Daoy (cell line): ENCODE measurements around the gene ZFTA. TPM values are rescaled to one million over a fixed set of nuclear protein-coding genes. Genes with fewer than 3 reads are reported as not detected.
A peak's percentile ranks its signal among the peaks of the same experiment; 100 is the strongest.
"Not testable (repeated sequence)": the region's sequence is repeated elsewhere in the genome, so short reads cannot be mapped to it uniquely, and the experiment has no call there.

ENCODE experiments used
- DNase-seq: peaks from one replicate; pipeline ENCODE4 v3.0.0-alpha.2; 2015; ENCODE audit warnings: low read depth
- total RNA-seq: library from RNA; depleted of rRNA; stranded (reverse); fragments of >200 nt; shearing (Covaris generic); gene quantifications from 2 replicates; pipeline ENCODE4 v1.2.3, GENCODE V29; 2014

The ZFTA gene
- total RNA-seq, 1 experiment from 2014 or later: 9.4 TPM

GRCh38 chr11:63775191-63775590, 6.6 kb upstream of the ZFTA start:
- DNase-seq: no peak

GRCh38 chr11:63771741-63772318, 3.3 kb upstream of the ZFTA start:
- DNase-seq: not testable (repeated sequence)

GRCh38 chr11:63770763-63771162, 2.2 kb upstream of the ZFTA start:
- no peak for DNase-seq

- no peak for DNase-seq
Measured at GRCh38 chr11:63769714-63770455, 1.3 kb upstream of the ZFTA start.

DNA sequence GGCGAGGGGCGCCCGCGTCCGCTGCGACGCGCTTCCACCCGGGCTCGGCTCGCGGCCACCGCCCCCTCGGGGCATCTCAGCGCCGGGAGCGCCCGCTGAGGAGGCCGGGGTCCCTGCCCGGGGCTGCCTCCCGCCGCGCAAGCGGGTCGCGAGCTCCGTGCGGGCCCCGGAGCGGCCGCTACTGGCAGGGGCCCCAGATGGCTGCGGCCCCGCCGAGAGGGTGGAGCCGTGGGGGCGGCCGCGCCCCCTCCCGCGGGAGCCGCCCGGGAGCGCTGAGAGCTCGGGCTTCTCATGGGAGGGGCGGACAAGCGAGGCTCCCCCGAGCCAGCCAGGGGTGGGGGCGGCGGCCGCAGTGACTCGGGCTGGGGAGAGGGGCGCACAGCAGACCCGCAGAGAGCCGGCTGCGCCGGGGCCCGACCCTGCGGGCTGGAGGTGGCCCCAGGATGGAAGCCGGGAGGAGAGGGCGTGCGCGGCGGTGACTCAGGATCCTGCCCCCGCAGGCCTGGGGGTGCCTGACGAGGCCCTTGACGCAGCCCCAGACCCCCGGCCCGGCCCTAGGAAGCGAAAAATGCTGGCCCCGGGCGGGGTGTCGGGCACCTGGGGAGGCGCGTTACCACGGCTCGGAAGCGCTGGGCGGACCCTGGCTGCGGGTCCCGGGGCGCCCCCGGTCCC, 603 bp upstream of the ZFTA start:
- DNase-seq: peak; percentile 50

DNA sequence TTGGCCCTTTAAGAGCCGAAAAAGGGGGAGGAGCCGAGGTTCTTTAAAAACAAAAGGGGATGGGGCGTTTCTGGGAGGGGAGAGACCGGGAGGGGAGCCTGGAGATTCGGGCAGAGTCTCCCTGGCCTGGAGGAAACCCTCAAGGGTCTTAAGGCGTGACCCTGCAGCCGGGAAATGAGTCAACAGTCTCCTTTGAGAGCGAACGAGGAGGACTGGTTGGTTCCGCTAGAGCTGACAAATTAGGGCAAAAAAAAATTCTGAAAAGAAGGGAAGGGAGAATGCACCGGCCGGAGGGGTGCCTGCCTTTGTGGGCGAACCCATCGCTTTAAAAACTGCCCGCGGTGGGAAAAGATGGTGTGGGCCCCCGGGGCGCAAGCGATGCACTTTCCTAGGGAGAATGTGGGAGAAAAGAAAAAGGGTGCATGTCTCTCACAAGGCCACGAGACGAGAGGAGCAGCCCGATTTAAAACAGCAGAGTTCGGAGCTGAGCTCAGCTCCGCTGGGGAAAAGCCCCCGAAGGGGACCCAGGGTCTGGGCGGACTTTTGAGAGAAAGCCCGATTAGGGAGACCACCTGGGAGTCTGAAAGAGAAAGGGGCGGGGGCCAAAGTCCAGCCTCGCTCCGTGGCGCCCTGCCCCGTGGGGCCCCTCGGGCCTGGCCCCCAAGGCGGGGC, 874 bp downstream of the ZFTA start:
- DNase-seq: peak; percentile 62

- DNase-seq: no peak
Measured at GRCh38 chr11:63767267-63767564, 1.4 kb downstream of the ZFTA start.

GRCh38 chr11:63766531-63767235, 1.9 kb downstream of the ZFTA start:
- no peak for DNase-seq

DNA sequence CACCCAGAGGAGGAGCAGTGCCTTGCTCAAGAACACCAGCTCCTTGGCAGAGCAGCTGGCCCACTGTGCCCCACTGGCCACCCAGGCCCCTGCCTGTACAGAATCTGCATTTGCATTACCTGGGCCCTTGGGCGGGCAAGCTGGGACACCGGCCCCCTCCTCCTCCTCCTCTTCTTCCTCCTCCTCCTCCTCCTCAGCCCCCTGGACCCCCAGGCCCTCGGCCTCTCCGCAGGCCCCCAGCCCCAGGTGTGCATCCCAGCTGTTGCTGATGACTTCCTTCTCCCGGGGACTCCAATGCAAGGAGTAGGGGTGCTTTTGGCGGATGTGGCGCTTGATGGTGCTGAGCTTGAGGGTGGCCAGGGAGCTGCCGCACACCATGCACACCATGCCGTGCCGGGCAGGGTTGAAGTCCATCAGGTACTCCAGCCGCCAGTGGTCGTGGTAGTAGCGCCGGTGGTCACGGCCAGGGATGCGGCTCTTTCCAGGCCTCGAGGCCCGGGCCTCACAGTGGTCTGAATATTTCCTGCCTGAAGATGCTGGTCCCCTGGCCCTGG, 2.8 kb downstream of the ZFTA start:
- no peak for DNase-seq

DNA sequence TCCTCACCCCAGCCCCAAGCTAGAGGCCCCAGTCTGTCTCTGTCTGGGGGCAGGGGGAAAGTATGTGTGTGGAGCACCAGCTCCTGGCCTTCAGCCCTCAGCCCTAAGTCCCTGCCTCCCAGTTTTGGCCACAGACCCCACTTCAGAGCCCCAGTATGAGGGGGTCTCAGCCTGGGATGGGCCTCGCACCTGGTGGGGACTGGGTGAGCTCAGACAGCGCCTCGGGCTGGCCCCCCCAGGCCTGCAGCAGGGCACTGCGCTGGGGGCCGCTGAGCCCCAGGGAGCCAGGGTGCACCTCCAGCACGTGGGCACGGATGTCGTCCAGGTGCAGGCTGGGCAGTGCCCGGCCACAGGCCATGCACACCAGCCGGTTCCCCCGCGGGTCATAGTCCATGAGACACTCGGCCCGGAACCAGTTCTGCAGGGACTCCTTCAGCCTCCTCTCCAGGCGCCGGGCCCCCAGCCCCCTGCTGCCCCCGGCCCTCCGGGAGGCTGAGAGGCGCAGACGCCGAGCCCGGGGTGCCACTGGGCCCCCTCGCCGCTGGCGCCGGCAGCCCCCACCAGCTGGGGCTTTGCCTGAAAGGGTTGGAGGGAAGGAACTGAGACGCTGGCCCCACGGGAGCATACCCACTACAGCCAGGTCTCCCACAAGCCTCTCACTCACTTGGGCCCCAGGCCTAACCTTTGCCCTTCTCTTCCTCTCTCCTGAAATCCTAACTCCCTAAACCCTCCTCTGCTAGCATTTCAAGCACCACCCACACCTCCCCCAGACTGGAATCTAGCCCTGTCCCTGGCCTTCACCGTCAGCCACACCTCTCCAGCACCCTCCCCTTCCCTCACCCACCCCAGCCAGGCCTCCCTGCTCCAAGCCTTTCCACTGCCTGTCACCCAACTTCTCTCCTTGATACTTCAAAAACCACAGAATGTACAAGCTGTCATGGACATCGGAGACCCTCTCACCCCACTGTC, 3.6 kb downstream of the ZFTA start:
- no peak for DNase-seq

DNA sequence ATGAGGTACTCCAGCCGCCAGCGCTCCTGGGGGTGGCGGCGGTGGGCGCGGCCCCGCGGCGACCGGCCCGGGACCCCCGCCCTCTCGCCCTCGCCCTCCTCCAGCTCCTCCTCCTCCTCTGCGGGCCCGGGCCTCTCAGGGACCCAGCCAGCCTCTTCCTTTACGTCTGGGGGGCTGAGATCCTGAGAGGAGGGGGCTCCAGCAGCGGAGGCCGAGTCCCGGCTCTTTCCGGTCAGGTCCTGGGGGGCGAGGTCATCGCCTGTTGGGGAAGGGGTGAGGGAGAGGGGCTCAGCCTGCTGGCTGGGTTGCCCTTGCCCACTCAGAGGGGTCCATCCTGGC, 4.3 kb downstream of the ZFTA start:
- DNase-seq: no peak

GRCh38 chr11:63763496-63764339, 4.9 kb downstream of the ZFTA start:
- DNase-seq: no peak

- DNase-seq: no peak
Measured at GRCh38 chr11:63762654-63763495, 5.7 kb downstream of the ZFTA start.

DNA sequence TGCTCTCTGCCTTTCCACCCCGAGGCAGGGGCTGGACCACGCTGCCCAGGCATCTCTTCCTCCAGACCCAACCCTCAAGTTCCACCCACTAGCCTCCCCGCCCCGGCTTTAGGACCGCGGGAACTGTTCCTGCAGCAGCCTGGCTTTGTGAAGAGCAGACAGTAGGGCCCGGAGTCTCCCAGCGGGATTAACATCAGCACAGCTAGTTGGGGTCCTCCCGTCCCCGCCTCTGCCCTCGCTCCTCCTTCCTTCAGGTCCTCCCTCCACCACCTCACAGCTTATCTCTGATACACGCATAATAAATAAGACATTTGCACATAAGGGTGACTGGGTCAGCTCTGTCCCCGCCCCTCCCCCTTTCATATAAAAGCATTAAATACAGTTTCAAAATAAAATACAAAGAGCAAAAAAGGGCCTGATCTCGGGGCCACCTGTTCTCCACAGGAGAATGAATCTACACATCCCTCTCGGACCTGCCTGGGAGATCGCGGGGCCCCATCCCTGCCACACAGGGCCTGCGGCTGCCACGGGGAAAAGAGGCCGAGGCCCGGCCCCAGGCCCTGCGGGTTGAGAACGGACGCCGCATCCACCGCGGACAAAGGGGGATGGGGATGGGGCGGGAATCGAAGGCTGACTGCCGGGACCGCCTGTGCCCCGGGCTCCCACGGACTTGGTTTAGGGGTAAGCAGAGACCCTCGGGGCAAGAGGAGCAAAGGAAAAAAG, 6.5 kb downstream of the ZFTA start:
- no peak for DNase-seq

DNA sequence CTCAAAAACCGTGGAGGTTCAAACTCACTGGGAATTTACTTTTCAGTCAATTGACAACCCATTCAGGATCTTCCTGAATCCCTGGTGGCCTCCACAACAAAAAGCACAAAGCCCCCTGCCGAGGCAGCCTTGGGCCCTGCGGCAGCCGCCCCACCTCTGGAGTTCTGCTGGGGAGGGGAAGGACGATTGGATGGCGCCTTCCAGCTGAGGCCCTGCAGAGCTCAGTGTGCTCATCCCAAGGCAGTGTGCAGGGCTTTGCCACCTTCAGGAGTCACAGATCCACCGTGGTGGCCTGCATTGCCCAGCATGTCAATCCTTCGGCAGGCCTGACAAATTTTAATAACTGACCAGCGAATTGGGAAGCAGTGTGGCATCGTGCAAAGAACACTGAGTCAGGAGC, 7.4 kb downstream of the ZFTA start:
- no peak for DNase-seq

DNA sequence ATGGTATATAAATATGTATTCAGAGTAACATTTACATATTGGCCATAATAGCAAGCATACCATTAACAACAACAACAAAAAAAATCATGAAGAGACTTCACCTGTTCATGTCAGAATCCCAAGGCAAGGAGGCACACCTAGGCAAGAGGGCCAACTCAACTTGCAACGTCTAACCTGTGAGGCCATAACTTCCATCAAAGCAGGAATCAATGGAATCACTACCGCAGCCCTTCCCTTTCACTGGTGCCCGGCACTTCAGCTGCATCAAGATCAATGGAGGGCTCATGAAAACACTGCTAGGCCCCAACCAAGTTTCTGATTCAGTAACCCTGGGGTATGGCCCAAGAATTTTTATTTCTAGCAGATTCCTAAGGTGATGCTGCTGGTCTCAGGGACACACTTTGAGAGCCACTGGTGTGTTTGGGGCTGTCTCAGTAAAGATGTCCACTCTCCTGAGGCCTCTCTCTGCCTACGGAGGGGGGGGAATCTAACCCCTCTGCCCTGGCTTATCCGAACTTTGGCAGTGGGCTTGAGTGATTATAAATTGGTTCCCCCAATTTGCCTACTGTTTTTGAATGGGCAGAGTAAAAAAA, 8.0 kb downstream of the ZFTA start:
- no peak for DNase-seq

- no peak for DNase-seq
Measured at GRCh38 chr11:63756919-63757761, 11.4 kb downstream of the ZFTA start.
